HCT116 (cell line): ENCODE results near the gene ANKLE1. TPM values are rescaled to one million over a fixed set of nuclear protein-coding genes. Genes with fewer than 3 reads are reported as not detected.

Experiments
- ATAC-seq: fragments of 200-7000 bp; cut with Tn5 transposase; 2 replicates; pipeline ENCODE4 v1.9.1; 2020; ENCODE audit warnings: mild to moderate bottlenecking, moderate library complexity
- BruUV-seq: library from RNA; stranded (reverse); fragments of 400-500 nt; replicated peaks from 2 replicates; lab custom pipeline; 2021; lab: Mats Ljungman, UMichigan
- CTCF ChIA-PET: fragments of 300-600 bp; sonication (Branson Sonifier 250); formaldehyde crosslinking; loops from one replicate; lab custom pipeline; 2021; ENCODE audit warnings: antibody characterized with exemption; lab: Charles Lee
- POLR2A ChIA-PET: fragments of 300-600, 350-600 bp; sonication (Branson Sonifier 250); formaldehyde crosslinking; loops from one replicate; lab custom pipeline; 2021; ENCODE audit warnings: antibody characterized with exemption; lab: Charles Lee
- RAD21 ChIA-PET, 2 experiments: fragments of 300-600 bp; sonication (Branson Sonifier 250); formaldehyde crosslinking; loops; one replicate each; lab custom pipeline; 2023; ENCODE audit warnings: low total read pairs in 2 of 2; ENCODE audit not compliant: uncharacterized antibody in 2 of 2, unreplicated experiment in 2 of 2, low non-redundant PET in 1 of 2; lab: Charles Lee
- DNase-seq: peaks from one replicate; pipeline ENCODE4 v3.0.0-alpha.2; 2010; ENCODE audit warnings: low read depth, low spot score
- H2AFZ ChIP-seq: fragments of 200-600 bp; shearing (Covaris generic), sonication (generic); 2 replicates; pipeline ENCODE4 v1.6.1; 2017; ENCODE audit warnings: low read depth, mixed run types, mixed read lengths, antibody characterized with exemption, low read length; ENCODE audit not compliant: poor library complexity, severe bottlenecking
- H3K27ac ChIP-seq: 2 replicates; pipeline ENCODE4 v1.5.1; 2012; ENCODE audit warnings: low read depth, low read length
- H3K27me3 ChIP-seq: fragments of 200-600 bp; sonication (generic); 2 replicates; pipeline ENCODE4 v1.6.1; 2016; ENCODE audit warnings: mixed run types, low read length, mixed read lengths; ENCODE audit not compliant: insufficient read depth
- H3K36me3 ChIP-seq, 2 experiments: fragments of 200-500 bp in 1 of 2; fragments of 200-600 bp in 1 of 2; sonication (Bioruptor generic) in 1 of 2; sonication (generic) in 1 of 2; 2 replicates each; pipeline versions ENCODE4 v1.5.1 to v1.6.1; 2014 to 2016; ENCODE audit warnings: low read length in 2 of 2, inconsistent platforms in 1 of 2, mixed read lengths in 1 of 2, mixed run types in 1 of 2; ENCODE audit not compliant: insufficient read depth in 2 of 2, control insufficient read depth in 1 of 2
- H3K4me1 ChIP-seq, 2 experiments: fragments of 200-600 bp in 1 of 2; sonication (generic) in 1 of 2; 2 replicates each; pipeline versions ENCODE4 v1.5.1 to v1.6.1; 2012 to 2017; ENCODE audit warnings: low read length in 2 of 2, inconsistent platforms in 1 of 2, mild to moderate bottlenecking in 1 of 2, mixed read lengths in 1 of 2, mixed run types in 1 of 2, moderate library complexity in 1 of 2; ENCODE audit not compliant: insufficient read depth in 2 of 2, control insufficient read depth in 1 of 2
- H3K4me2 ChIP-seq: fragments of 200-600 bp; sonication (generic); 2 replicates; pipeline ENCODE4 v1.6.1; 2017; ENCODE audit warnings: mixed run types, low read length, mixed read lengths
- H3K4me3 ChIP-seq, 2 experiments: fragments of 200-600 bp in 1 of 2; sonication (generic) in 1 of 2; replicated peaks in 1 of 2; 2 replicates each; pipeline ENCODE4 v1.5.1; 2011 to 2016; ENCODE audit warnings: low read length in 2 of 2, control low read depth in 1 of 2, low read depth in 1 of 2, mild to moderate bottlenecking in 1 of 2, mixed read lengths in 1 of 2, mixed run types in 1 of 2
- H3K79me2 ChIP-seq: fragments of 200-600 bp; sonication (generic); 2 replicates; pipeline ENCODE4 v1.6.1; 2017; ENCODE audit warnings: mild to moderate bottlenecking, mixed run types, low read length, moderate library complexity, mixed read lengths; ENCODE audit not compliant: insufficient read depth
- H3K9ac ChIP-seq: fragments of 200-600 bp; sonication (generic); 2 replicates; pipeline ENCODE4 v1.6.1; 2016; ENCODE audit warnings: low read length, mixed read lengths
- H3K9me2 ChIP-seq: fragments of 200-600 bp; sonication (generic), shearing (Covaris generic); 2 replicates; pipeline ENCODE4 v1.6.1; 2017; ENCODE audit warnings: mixed run types, mild to moderate bottlenecking, moderate library complexity; ENCODE audit not compliant: insufficient read depth
- H3K9me3 ChIP-seq, 2 experiments: fragments of 200-500 bp in 1 of 2; fragments of 200-600 bp in 1 of 2; sonication (Bioruptor generic) in 1 of 2; sonication (generic) in 1 of 2; 2 replicates each; pipeline ENCODE4 v1.6.1; 2014 to 2017; ENCODE audit warnings: low read length in 2 of 2, mixed read lengths in 2 of 2, inconsistent platforms in 1 of 2, low read depth in 1 of 2, mild to moderate bottlenecking in 1 of 2, mixed run types in 1 of 2, moderate library complexity in 1 of 2; ENCODE audit not compliant: control insufficient read depth in 1 of 2, insufficient read depth in 1 of 2
- H4K20me1 ChIP-seq: fragments of 200-600 bp; sonication (generic), shearing (Covaris generic); 2 replicates; pipeline ENCODE4 v1.6.1; 2017; ENCODE audit warnings: mixed run types, mild to moderate bottlenecking, moderate library complexity; ENCODE audit not compliant: insufficient read depth
- CEBPB ChIP-seq: IDR thresholded peaks from 2 replicates; pipeline ENCODE4 v1.6.1; 2012; ENCODE audit warnings: low read depth
- EGR1 ChIP-seq: IDR thresholded peaks from 2 replicates; pipeline ENCODE4 v1.6.1; 2012; ENCODE audit warnings: low read depth
- EZH2 ChIP-seq: fragments of 200-600 bp; sonication (generic); IDR thresholded peaks from 2 replicates; pipeline ENCODE4 v1.6.1; 2017; ENCODE audit warnings: antibody characterized with exemption, mixed run types
- EZH2phosphoT487 ChIP-seq: fragments of 200-600 bp; IDR thresholded peaks from 2 replicates; pipeline ENCODE4 v1.6.1; 2018; ENCODE audit warnings: antibody characterized with exemption, borderline replicate concordance
- JUND ChIP-seq: IDR thresholded peaks from 2 replicates; pipeline ENCODE4 v1.6.1; 2012
- POLR2A ChIP-seq: IDR thresholded peaks from 2 replicates; pipeline ENCODE4 v1.7.0; 2011; ENCODE audit warnings: borderline replicate concordance; ENCODE audit not compliant: insufficient read depth, insufficient read length; ENCODE audit errors: extremely low read depth
- SIN3A ChIP-seq: IDR thresholded peaks from 2 replicates; pipeline ENCODE4 v1.6.1; 2012; ENCODE audit warnings: low read depth
- SRF ChIP-seq: IDR thresholded peaks from 2 replicates; pipeline ENCODE4 v1.6.1; 2012; ENCODE audit warnings: low read depth
- TCF7L2 ChIP-seq: IDR thresholded peaks from 2 replicates; pipeline ENCODE4 v1.7.0; 2011; ENCODE audit warnings: borderline replicate concordance, inconsistent platforms; ENCODE audit not compliant: insufficient read depth, insufficient read length; ENCODE audit errors: extremely low read depth
- ZFX ChIP-seq: fragments of 450-650 bp; IDR thresholded peaks from 2 replicates; pipeline ENCODE4 v1.6.1; 2017
- intact Hi-C: fragments of 100-400 bp; cut with micrococcal nuclease; formaldehyde crosslinking; loops from 2 replicates; pipeline ENCODE4 v1.10.0; 2022
- total RNA-seq: library from RNA; stranded (reverse); gene quantifications from one replicate; pipeline ENCODE4 v1.2.1, GENCODE V29; 2021; ENCODE audit not compliant: unreplicated experiment
- TF ChIP-seq, protein P1 (sequence below): IDR thresholded peaks from 2 replicates; pipeline ENCODE4 v1.6.1; 2012; ENCODE audit warnings: low read depth
- TF ChIP-seq, protein P2 (sequence below): IDR thresholded peaks from 2 replicates; pipeline ENCODE4 v1.6.1; 2011; ENCODE audit warnings: mild to moderate bottlenecking, low read length, moderate library complexity; ENCODE audit not compliant: insufficient replicate concordance; ENCODE audit errors: extremely low read depth

Gene ANKLE1
- total RNA-seq, 1 experiment from 2014 or later: 14.8 TPM

DNA sequence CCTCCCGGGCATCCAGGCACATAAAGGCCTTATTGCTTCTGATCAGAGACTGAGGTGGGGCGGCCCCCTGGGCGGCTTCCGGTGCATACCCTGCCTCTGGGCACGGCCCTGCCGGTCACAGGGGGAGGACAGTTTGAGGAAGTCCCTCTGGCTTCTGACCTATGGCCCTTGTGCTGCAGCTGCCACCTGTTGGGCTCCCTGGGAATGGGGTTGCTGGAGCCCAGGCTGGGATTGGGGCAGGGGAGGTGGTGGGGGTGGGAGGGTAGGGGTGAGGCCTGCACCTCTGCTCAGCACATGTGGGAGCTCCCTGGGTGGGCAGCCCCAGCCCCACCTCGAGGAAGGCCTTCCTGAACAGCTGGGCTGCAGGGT, 42.2 kb downstream of the ANKLE1 start:
- Histone ChIP-seq H3K9ac (no peak overlapping the region), H3K4me2 (no peak overlapping the region), H3K9me3 (no peaks in the 10 kb centered on the region), H3K79me2 (no peaks in the 10 kb centered on the region; the same call in 1 of the 2 replicates), H3K4me3 (no peak overlapping the region), H3K4me1 (peaks cover 5 to 18% of the 10 kb centered on the region in 2 experiments), H2AFZ (no peak overlapping the region), H3K9me2 (no peaks in the 10 kb centered on the region), H4K20me1 (no peaks in the 10 kb centered on the region), H3K36me3 (peaks cover 11 to 12% of the 10 kb centered on the region in 2 experiments; a peak in 2 of 4 replicates), H3K27me3 (no peaks in the 10 kb centered on the region), H3K27ac (no peak overlapping the region)
- ChIA-PET CTCF (no interaction called here), RAD21 (no interaction called here), POLR2A (no interaction called here)
- intact Hi-C loops: no loop called here
- DNase-seq (no peak), ATAC-seq (no peak)
- TF ChIP-seq, protein P1, sequence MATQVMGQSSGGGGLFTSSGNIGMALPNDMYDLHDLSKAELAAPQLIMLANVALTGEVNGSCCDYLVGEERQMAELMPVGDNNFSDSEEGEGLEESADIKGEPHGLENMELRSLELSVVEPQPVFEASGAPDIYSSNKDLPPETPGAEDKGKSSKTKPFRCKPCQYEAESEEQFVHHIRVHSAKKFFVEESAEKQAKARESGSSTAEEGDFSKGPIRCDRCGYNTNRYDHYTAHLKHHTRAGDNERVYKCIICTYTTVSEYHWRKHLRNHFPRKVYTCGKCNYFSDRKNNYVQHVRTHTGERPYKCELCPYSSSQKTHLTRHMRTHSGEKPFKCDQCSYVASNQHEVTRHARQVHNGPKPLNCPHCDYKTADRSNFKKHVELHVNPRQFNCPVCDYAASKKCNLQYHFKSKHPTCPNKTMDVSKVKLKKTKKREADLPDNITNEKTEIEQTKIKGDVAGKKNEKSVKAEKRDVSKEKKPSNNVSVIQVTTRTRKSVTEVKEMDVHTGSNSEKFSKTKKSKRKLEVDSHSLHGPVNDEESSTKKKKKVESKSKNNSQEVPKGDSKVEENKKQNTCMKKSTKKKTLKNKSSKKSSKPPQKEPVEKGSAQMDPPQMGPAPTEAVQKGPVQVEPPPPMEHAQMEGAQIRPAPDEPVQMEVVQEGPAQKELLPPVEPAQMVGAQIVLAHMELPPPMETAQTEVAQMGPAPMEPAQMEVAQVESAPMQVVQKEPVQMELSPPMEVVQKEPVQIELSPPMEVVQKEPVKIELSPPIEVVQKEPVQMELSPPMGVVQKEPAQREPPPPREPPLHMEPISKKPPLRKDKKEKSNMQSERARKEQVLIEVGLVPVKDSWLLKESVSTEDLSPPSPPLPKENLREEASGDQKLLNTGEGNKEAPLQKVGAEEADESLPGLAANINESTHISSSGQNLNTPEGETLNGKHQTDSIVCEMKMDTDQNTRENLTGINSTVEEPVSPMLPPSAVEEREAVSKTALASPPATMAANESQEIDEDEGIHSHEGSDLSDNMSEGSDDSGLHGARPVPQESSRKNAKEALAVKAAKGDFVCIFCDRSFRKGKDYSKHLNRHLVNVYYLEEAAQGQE: no peak
- TF ChIP-seq JUND: no peak
- TF ChIP-seq ZFX: no peak
- TF ChIP-seq TCF7L2: no peak
- TF ChIP-seq POLR2A: no peak
- TF ChIP-seq SRF: no peak
- no peak for TF ChIP-seq CEBPB
- TF ChIP-seq, protein P2, sequence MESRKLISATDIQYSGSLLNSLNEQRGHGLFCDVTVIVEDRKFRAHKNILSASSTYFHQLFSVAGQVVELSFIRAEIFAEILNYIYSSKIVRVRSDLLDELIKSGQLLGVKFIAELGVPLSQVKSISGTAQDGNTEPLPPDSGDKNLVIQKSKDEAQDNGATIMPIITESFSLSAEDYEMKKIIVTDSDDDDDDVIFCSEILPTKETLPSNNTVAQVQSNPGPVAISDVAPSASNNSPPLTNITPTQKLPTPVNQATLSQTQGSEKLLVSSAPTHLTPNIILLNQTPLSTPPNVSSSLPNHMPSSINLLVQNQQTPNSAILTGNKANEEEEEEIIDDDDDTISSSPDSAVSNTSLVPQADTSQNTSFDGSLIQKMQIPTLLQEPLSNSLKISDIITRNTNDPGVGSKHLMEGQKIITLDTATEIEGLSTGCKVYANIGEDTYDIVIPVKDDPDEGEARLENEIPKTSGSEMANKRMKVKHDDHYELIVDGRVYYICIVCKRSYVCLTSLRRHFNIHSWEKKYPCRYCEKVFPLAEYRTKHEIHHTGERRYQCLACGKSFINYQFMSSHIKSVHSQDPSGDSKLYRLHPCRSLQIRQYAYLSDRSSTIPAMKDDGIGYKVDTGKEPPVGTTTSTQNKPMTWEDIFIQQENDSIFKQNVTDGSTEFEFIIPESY: no peak
- no peak for TF ChIP-seq EZH2phosphoT487
- no peak for TF ChIP-seq SIN3A
- TF ChIP-seq EZH2: no peak
- TF ChIP-seq EGR1: no peak
- BruUV-seq: no TSS peak
